Gastroesophageal sphincter (tissue), 4 donors: Measurements from ENCODE around the gene BRMS1L. TPM values are rescaled to one million over a fixed set of nuclear protein-coding genes. Genes with fewer than 3 reads are reported as not detected.

Experiments
- ATAC-seq: fragments of 150-250 bp; one replicate; pipeline ENCODE4 v1.9.1; 2016; ENCODE audit warnings: mild to moderate bottlenecking, moderate library complexity
- H3K27ac ChIP-seq, 4 donors: fragments of 200-600 bp; sonication (generic) in 3 of 4; 1 replicate in 3 of 4; 2 replicates in 1 of 4; pipeline ENCODE4 v1.5.1; 2016 to 2019
- H3K27me3 ChIP-seq: fragments of 200-600 bp; sonication (generic); one replicate; pipeline ENCODE4 v1.5.1; 2019
- H3K36me3 ChIP-seq, 2 donors: fragments of 200-600 bp; sonication (generic); one replicate each; pipeline ENCODE4 v1.5.1; 2019; ENCODE audit warnings: control low read depth in 1 of 2
- H3K4me1 ChIP-seq, 3 donors: fragments of 200-600 bp; sonication (generic); 1 replicate in 2 of 3; 2 replicates in 1 of 3; pipeline ENCODE4 v1.5.1; 2016 to 2019; ENCODE audit warnings: control low read depth in 2 of 3
- H3K4me3 ChIP-seq, 2 donors: fragments of 200-600 bp; sonication (generic); one replicate each; pipeline ENCODE4 v1.5.1; 2019; ENCODE audit warnings: mild to moderate bottlenecking in 1 of 2, moderate library complexity in 1 of 2
- H3K9me3 ChIP-seq, 3 donors: fragments of 200-600 bp; sonication (generic); one replicate each; pipeline ENCODE4 v1.5.1; 2017 to 2019; ENCODE audit warnings: control low read depth in 2 of 3
- EP300 ChIP-seq: sonication (generic); formaldehyde crosslinking; IDR thresholded peaks from one replicate; pipeline ENCODE4 v1.6.1; 2017; ENCODE audit warnings: antibody characterized with exemption, mild to moderate bottlenecking
- POLR2A ChIP-seq, 2 donors: fragments of 450-650 bp; IDR thresholded peaks; one replicate each; pipeline ENCODE4 v1.6.1; 2017; ENCODE audit warnings: antibody characterized with exemption in 2 of 2, mild to moderate bottlenecking in 2 of 2, moderate library complexity in 1 of 2
- POLR2AphosphoS5 ChIP-seq: sonication (generic); formaldehyde crosslinking; IDR thresholded peaks from one replicate; pipeline ENCODE4 v1.6.1; 2017; ENCODE audit warnings: antibody characterized with exemption
- WGBS, 2 donors: methylation state at CpG; one replicate each; pipeline ENCODE4 v1.1.5; 2018; ENCODE audit warnings: low coverage in 1 of 2; 5-methylcytosine and 5-hydroxymethylcytosine counted together
- total RNA-seq, 4 donors: library from RNA; depleted of rRNA; stranded (reverse); fragments of >200 nt; gene quantifications; one replicate each; pipeline ENCODE4 v1.1.0, GENCODE V29; 2016
- TF ChIP-seq, protein P1 (sequence below), 4 experiments: fragments of 200-600 bp in 2 of 4; fragments of 450-650 bp in 2 of 4; sonication (generic) in 1 of 4; IDR thresholded peaks; one replicate each; pipeline ENCODE4 v1.5.1; 2017 to 2019; ENCODE audit warnings: antibody characterized with exemption in 4 of 4, mild to moderate bottlenecking in 2 of 4, moderate library complexity in 2 of 4

BRMS1L gene
- total RNA-seq, 4 donors from 2014 or later = 5.4 to 8.9 (median 7.0) TPM

DNA sequence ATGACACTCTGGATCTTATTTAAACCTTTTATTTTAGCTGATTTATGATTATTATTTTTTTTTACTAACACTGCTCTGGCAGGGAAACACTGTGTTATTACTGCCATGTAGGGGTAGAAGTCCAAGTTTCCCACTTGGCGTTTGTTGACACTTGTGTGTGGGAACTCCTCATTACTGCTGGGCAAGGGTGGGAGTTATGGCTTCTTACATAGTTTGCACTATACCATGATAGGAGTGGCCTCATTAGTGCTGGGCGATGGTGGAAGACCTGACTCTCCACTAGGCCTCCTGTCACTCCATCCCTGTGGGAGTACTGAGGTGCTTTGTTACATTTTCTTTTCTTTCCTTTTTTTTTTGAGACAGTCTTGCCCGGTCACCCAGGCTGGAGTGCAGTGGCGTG lies 83.5 kb downstream of the BRMS1L start:
- H3K36me3 ChIP-seq = no peaks in the 10 kb centered on the region
- H3K4me3 ChIP-seq = no peak overlapping the region
- no peaks in the 10 kb centered on the region for H3K9me3 ChIP-seq
- no peaks in the 10 kb centered on the region for H3K4me1 ChIP-seq
- TF ChIP-seq EP300 = no peak
- TF ChIP-seq, protein P1, sequence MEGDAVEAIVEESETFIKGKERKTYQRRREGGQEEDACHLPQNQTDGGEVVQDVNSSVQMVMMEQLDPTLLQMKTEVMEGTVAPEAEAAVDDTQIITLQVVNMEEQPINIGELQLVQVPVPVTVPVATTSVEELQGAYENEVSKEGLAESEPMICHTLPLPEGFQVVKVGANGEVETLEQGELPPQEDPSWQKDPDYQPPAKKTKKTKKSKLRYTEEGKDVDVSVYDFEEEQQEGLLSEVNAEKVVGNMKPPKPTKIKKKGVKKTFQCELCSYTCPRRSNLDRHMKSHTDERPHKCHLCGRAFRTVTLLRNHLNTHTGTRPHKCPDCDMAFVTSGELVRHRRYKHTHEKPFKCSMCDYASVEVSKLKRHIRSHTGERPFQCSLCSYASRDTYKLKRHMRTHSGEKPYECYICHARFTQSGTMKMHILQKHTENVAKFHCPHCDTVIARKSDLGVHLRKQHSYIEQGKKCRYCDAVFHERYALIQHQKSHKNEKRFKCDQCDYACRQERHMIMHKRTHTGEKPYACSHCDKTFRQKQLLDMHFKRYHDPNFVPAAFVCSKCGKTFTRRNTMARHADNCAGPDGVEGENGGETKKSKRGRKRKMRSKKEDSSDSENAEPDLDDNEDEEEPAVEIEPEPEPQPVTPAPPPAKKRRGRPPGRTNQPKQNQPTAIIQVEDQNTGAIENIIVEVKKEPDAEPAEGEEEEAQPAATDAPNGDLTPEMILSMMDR (IDR thresholded peaks at IDR 0.05) = no peak
- no peak for TF ChIP-seq POLR2AphosphoS5
- TF ChIP-seq POLR2A (IDR thresholded peaks at IDR 0.05) = no peak
- WGBS, 2 donors = 81 to 91% methylated on average over 3 to 4 of the region's 4 CpGs
- H3K27ac ChIP-seq = no peak overlapping the region
- no peak for ATAC-seq
- no peaks in the 10 kb centered on the region for H3K27me3 ChIP-seq

DNA sequence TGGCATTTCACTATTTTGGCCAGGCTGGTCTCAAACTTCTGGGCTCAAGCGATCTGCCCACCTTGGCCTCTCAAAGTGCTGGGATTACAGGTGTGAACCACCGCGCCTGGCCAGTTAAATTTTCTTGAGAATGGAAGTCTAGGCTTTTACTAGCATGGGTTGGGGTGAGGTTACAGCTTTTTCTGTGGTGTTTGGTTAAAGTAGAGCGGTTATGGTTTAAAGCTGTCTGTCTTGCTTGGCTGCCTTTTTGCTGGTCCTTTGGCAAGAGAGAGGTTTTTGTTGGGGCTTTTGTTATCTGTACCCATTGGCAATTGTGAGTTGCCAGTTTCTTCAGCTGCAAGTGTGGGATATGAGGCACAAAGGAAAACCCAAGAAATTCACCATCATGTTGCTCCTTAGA lies 84.1 kb downstream of the BRMS1L start:
- H3K27ac ChIP-seq = no peak overlapping the region
- no peaks in the 10 kb centered on the region for H3K4me1 ChIP-seq
- no peaks in the 10 kb centered on the region for H3K27me3 ChIP-seq
- no peak overlapping the region for H3K4me3 ChIP-seq
- 94 to 100% methylated on average over 2 of the region's 4 CpGs for WGBS, 2 donors
- H3K9me3 ChIP-seq = no peaks in the 10 kb centered on the region
- TF ChIP-seq EP300 (no peak), POLR2A (IDR thresholded peaks at IDR 0.05) (no peak), POLR2AphosphoS5 (no peak)
- TF ChIP-seq, protein P1 (IDR thresholded peaks at IDR 0.05) = no peak
- ATAC-seq = no peak
- no peaks in the 10 kb centered on the region for H3K36me3 ChIP-seq

DNA sequence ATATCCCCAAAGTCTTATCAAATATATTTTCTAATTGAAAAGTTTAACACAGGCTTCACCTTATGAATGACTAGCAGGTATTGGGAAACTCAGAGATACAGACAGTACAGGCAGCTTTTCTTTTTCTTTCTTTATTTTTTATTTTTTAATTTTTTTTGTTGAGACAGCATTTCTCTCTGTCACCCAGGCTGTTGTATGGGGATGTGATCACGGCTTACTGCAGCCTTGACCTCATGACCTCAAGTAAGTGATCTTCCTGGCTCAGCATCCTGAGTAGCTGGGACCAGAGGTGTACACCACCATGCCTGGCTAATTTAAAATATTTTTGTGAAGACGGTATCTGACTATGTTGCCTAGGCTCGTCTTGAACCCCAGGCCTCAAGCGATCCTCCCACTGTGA lies 85.0 kb downstream of the BRMS1L start:
- Histone ChIP-seq H3K4me1 (no peaks in the 10 kb centered on the region), H3K4me3 (no peak overlapping the region), H3K27me3 (no peaks in the 10 kb centered on the region), H3K36me3 (no peaks in the 10 kb centered on the region), H3K27ac (no peak overlapping the region), H3K9me3 (no peaks in the 10 kb centered on the region)
- ATAC-seq = no peak
- 59 to 67% methylated on average over 3 to 4 of the region's 4 CpGs for whole genome bisulfite sequencing, 2 donors
- TF ChIP-seq POLR2AphosphoS5 (no peak), POLR2A (IDR thresholded peaks at IDR 0.05) (no peak), EP300 (no peak)
- TF ChIP-seq, protein P1 (IDR thresholded peaks at IDR 0.05) = no peak

DNA sequence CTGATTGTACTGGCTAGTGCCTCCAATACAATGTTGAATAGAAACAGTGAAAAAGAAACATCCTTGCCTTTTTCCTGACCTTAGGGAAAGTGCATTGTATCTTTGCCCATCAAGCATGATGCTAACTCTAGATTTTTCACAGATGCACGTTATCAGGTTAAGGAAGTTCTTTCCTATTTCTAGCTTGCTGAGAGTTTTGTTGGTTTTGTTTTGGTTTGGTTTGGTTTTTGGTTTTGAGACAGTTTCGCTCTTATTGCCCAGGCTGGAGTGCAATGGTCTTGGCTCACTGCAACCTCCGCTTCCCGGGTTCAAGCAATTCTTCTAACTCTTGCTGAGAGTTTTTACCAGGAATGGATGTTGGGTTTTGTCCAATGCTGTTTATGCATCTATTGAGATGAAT lies 89.0 kb downstream of the BRMS1L start:
- ATAC-seq = no peak
- H3K36me3 ChIP-seq = no peaks in the 10 kb centered on the region
- H3K9me3 ChIP-seq = no peaks in the 10 kb centered on the region
- no peaks in the 10 kb centered on the region for H3K4me1 ChIP-seq
- H3K4me3 ChIP-seq = no peak overlapping the region
- no peaks in the 10 kb centered on the region for H3K27me3 ChIP-seq
- 87 to 93% methylated on average over 3 to 4 of the region's 4 CpGs for WGBS, 2 donors
- H3K27ac ChIP-seq = no peak overlapping the region
- TF ChIP-seq EP300 (no peak), POLR2AphosphoS5 (no peak), POLR2A (IDR thresholded peaks at IDR 0.05) (no peak)
- TF ChIP-seq, protein P1 (IDR thresholded peaks at IDR 0.05) = no peak

DNA sequence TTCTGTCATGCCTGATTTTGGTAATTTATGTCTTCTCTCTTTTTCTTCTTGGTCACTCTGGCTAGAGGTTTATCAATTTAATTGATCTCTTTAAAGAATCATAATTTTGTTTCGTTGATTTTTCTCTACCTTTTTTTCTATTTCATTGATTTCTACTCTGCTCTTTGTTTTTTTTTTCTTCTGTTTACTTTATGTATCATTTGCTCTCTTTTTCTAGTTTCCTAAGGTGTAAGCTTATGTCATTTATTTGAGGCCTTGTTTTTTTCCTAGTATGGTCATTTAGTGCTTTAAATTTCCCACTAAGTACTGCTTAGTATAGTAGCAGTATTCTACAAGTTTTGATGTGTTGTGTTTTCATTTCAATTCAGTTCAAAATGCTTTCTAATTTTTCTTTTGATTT lies 89.6 kb downstream of the BRMS1L start:
- Histone ChIP-seq H3K27me3 (no peaks in the 10 kb centered on the region), H3K9me3 (no peaks in the 10 kb centered on the region), H3K4me1 (no peaks in the 10 kb centered on the region), H3K36me3 (no peaks in the 10 kb centered on the region), H3K27ac (no peak overlapping the region), H3K4me3 (no peak overlapping the region)
- WGBS, 2 donors = 54% methylated on average over 1 of the region's 1 CpG; no CpG with 5 or more reads in 1 of the 2 donors
- TF ChIP-seq POLR2AphosphoS5 = no peak
- TF ChIP-seq, protein P1 (IDR thresholded peaks at IDR 0.05) = no peak
- TF ChIP-seq EP300 = no peak
- TF ChIP-seq POLR2A (IDR thresholded peaks at IDR 0.05) = no peak
- ATAC-seq = no peak

Other genes with a start within 250 kb of the BRMS1L start
- 10 to 100 TPM; 46.6 to 97.4 (median 69.4) TPM for gene RALGAPA1, start 17.0 kb upstream of the BRMS1L start, total RNA-seq